MCF 10A (cell line): Measurements from ENCODE around the gene POM121C. TPM values are rescaled to one million over a fixed set of nuclear protein-coding genes. Genes with fewer than 3 reads are reported as not detected.
"Not testable (repeated sequence)": the region's sequence is repeated elsewhere in the genome, so short reads cannot be mapped to it uniquely, and the experiment has no call there.

Experiments
- Bru-seq: library from RNA; stranded (reverse); fragments of 400-500 nt; gene quantifications from one replicate; lab custom pipeline; 2021; lab: Mats Ljungman, UMichigan
- BruChase-seq, 2 experiments: library from RNA; stranded (reverse); fragments of 400-500 nt; gene quantifications; one replicate each; lab custom pipeline; 2021; lab: Mats Ljungman, UMichigan
- BruUV-seq: library from RNA; stranded (reverse); fragments of 400-500 nt; replicated peaks from 2 replicates; lab custom pipeline; 2021; lab: Mats Ljungman, UMichigan
- CTCF ChIA-PET: fragments of 300-600 bp; sonication (Branson Sonifier 250); formaldehyde crosslinking; extraction: SDS; loops from one replicate; lab custom pipeline; 2021; ENCODE audit warnings: antibody characterized with exemption, inconsistent platforms; lab: Yijun Ruan, JAX
- POLR2A ChIA-PET: fragments of 300-600, 350-650 bp; sonication (Branson Sonifier 250); formaldehyde crosslinking; extraction: SDS; loops from one replicate; lab custom pipeline; 2020; ENCODE audit warnings: antibody characterized with exemption, inconsistent platforms; lab: Yijun Ruan, JAX
- DNase-seq: peaks from one replicate; pipeline ENCODE4 v3.0.0-alpha.2; 2018; ENCODE audit not compliant: unreplicated experiment
- H3K27ac Mint-ChIP-seq: one replicate; pipeline ENCODE4 v1.8.0; 2022; ENCODE audit warnings: mild to moderate bottlenecking, low read depth, mixed read lengths; ENCODE audit not compliant: unreplicated experiment
- H3K27me3 Mint-ChIP-seq: one replicate; pipeline ENCODE4 v1.8.0; 2022; ENCODE audit warnings: mixed read lengths; ENCODE audit not compliant: insufficient read depth, unreplicated experiment
- H3K36me3 Mint-ChIP-seq: one replicate; pipeline ENCODE4 v1.8.0; 2022; ENCODE audit warnings: mild to moderate bottlenecking, moderate library complexity, mixed read lengths; ENCODE audit not compliant: insufficient read depth, unreplicated experiment
- H3K4me1 Mint-ChIP-seq: one replicate; pipeline ENCODE4 v1.8.0; 2022; ENCODE audit warnings: mixed read lengths; ENCODE audit not compliant: insufficient read depth, unreplicated experiment
- H3K4me3 Mint-ChIP-seq: one replicate; pipeline ENCODE4 v1.8.0; 2022; ENCODE audit warnings: mild to moderate bottlenecking, moderate library complexity, mixed read lengths; ENCODE audit not compliant: unreplicated experiment
- H3K9me3 Mint-ChIP-seq: one replicate; pipeline ENCODE4 v1.8.0; 2022; ENCODE audit warnings: mixed read lengths; ENCODE audit not compliant: unreplicated experiment
- CTCF ChIP-seq: fragments of 200-600 bp; IDR thresholded peaks from one replicate; pipeline ENCODE4 v1.8.0; 2022; ENCODE audit warnings: antibody characterized with exemption, mild to moderate bottlenecking; ENCODE audit not compliant: unreplicated experiment
- intact Hi-C: fragments of 100-400 bp; cut with micrococcal nuclease; formaldehyde crosslinking; loops from 2 replicates; pipeline ENCODE4 v1.14.1; 2022
- long read RNA-seq: library from polyadenylated mRNA; stranded (forward); transcript quantifications from one replicate; pipeline ENCODE4 v2.0.0, GENCODE V29; 2022
- total RNA-seq: library from RNA; stranded (reverse); gene quantifications from 2 replicates; pipeline ENCODE4 v1.2.3, GENCODE V29; 2022

The POM121C gene
- 41.5 and 42.3 TPM in 2 replicates for total RNA-seq
- percentile 79 among the genes with signal in this experiment for Bru-seq, nascent RNA
- BruChase-seq, experiment 1, labeled RNA remaining after a 6-hour chase: percentile 81 among the genes with signal in this experiment
- BruChase-seq, experiment 2, labeled RNA remaining after a 2-hour chase: percentile 83 among the genes with signal in this experiment
- long read RNA-seq, full-length matches to known transcripts: 3 of 74 reads
- long read RNA-seq, partial matches to known transcripts: 64 of 74 reads
- long read RNA-seq, other reads (novel, unspliced or antisense): 7 of 74 reads

GRCh38 chr7:75485979-75486643, at the start of gene POM121C:
Gene POM121C, minus strand, starts transcription at chr7:75486299. Its CDS starts 44,803 bp downstream, at chr7:75441496.
- Mint-ChIP-seq H3K27ac (peak within 1 kb of the TSS; percentile 90), H3K36me3 (peaks cover 33% of the 10 kb centered on the region), H3K4me3 (peak within 1 kb of the TSS; percentile 96)
- H3K9me3 Mint-ChIP-seq, H3K4me1 Mint-ChIP-seq, H3K27me3 Mint-ChIP-seq, intact Hi-C loops, BruUV-seq: not testable (repeated sequence)
- ChIA-PET CTCF (interaction anchor here (0.6 to 1.2 kb wide), 3 partner anchors 47 to 276 kb away, joined by 3 to 5 read pairs (median 4); no protein-coding TSS in a partner anchor), POLR2A (interaction anchor here (0.7 to 1.3 kb wide), 2 partner anchors 44 to 390 kb away, joined by 3 read pairs; no protein-coding TSS in a partner anchor)
- DNase-seq: peak; percentile 88

- H3K27ac Mint-ChIP-seq: no peak overlapping the region
- no peaks in the 10 kb centered on the region for H3K9me3 Mint-ChIP-seq
- peaks cover 6% of the 10 kb centered on the region for H3K36me3 Mint-ChIP-seq
- no peaks in the 10 kb centered on the region for H3K27me3 Mint-ChIP-seq
- peak; percentile 24 for DNase-seq
- ChIA-PET POLR2A (no interaction called here), CTCF (interaction anchor here (0.5 to 1.5 kb wide), 4 partner anchors 10 to 228 kb away, joined by 3 to 4 read pairs (median 4); no protein-coding TSS in a partner anchor)
- peaks cover 17% of the 10 kb centered on the region for H3K4me1 Mint-ChIP-seq
- TSS peak; percentile 14 for BruUV-seq
- H3K4me3 Mint-ChIP-seq: no peak overlapping the region
- no peak for TF ChIP-seq CTCF
- intact Hi-C loops: no loop called here
Measured at GRCh38 chr7:75534727-75535307, 48.7 kb upstream of the POM121C start.

GRCh38 chr7:75533926-75534325, 47.8 kb upstream of the POM121C start:
- DNase-seq: no peak
- intact Hi-C loops: no loop called here
- no TSS peak for BruUV-seq
- Mint-ChIP-seq H3K4me3 (no peak overlapping the region), H3K36me3 (peaks cover 6% of the 10 kb centered on the region), H3K27me3 (no peaks in the 10 kb centered on the region), H3K4me1 (peaks cover 17% of the 10 kb centered on the region), H3K9me3 (no peaks in the 10 kb centered on the region), H3K27ac (no peak overlapping the region)
- CTCF ChIA-PET: no interaction called here
- POLR2A ChIA-PET: interaction anchor here (0.7 kb wide), 1 partner anchor 13 kb away, joined by 3 read pairs; no protein-coding TSS in a partner anchor
- no peak for TF ChIP-seq CTCF

- intact Hi-C loops: no loop called here
- H3K9me3 Mint-ChIP-seq: no peaks in the 10 kb centered on the region
- no peak for TF ChIP-seq CTCF
- no peak overlapping the region for H3K27ac Mint-ChIP-seq
- no peak overlapping the region for H3K4me3 Mint-ChIP-seq
- H3K36me3 Mint-ChIP-seq: peaks cover 6% of the 10 kb centered on the region
- BruUV-seq: no TSS peak
- ChIA-PET POLR2A (interaction anchor here (0.6 to 1.2 kb wide), 2 partner anchors 10 to 204 kb away, joined by 5 read pairs; no protein-coding TSS in a partner anchor), CTCF (interaction anchor here (0.6 to 0.9 kb wide), 2 partner anchors 46 to 230 kb away, joined by 4 read pairs; no protein-coding TSS in a partner anchor)
- no peak for DNase-seq
- H3K27me3 Mint-ChIP-seq: no peaks in the 10 kb centered on the region
- peaks cover 17% of the 10 kb centered on the region for H3K4me1 Mint-ChIP-seq
Measured at GRCh38 chr7:75532639-75533038, 46.5 kb upstream of the POM121C start.
